Caco-2 (cell line): Measurements from ENCODE around the gene NFATC1. TPM values are rescaled to one million over a fixed set of nuclear protein-coding genes. Genes with fewer than 3 reads are reported as not detected.

ENCODE experiments used
- BruUV-seq: library from RNA; stranded (reverse); fragments of 400-500 nt; replicated peaks from 2 replicates; lab custom pipeline; 2021; lab: Mats Ljungman, UMichigan
- CTCF ChIA-PET: fragments of 300-600 bp; sonication (Branson Sonifier 250); formaldehyde crosslinking; loops from one replicate; lab custom pipeline; 2022; ENCODE audit warnings: antibody characterized with exemption; lab: Charles Lee
- POLR2A ChIA-PET: fragments of 300-600 bp; sonication (Branson Sonifier 250); formaldehyde crosslinking; loops from one replicate; lab custom pipeline; 2022; ENCODE audit warnings: antibody characterized with exemption; lab: Charles Lee
- DNase-seq, 2 experiments: peaks; one replicate each; pipeline versions ENCODE4 v3.0.0 to v3.0.0-alpha.2; 2020 to 2022
- H3K27me3 ChIP-seq: replicated peaks from 2 replicates; pipeline ENCODE4 v1.6.0; 2011; ENCODE audit warnings: low read length; ENCODE audit not compliant: control insufficient read depth, insufficient read depth
- H3K36me3 ChIP-seq: 2 replicates; pipeline ENCODE4 v1.5.1; 2011; ENCODE audit warnings: low read length; ENCODE audit not compliant: control insufficient read depth, insufficient read depth
- H3K4me1 ChIP-seq: fragments of 250-450 bp; sonication (Bioruptor Pico); 2 replicates; pipeline ENCODE4 v1.5.1; 2020; ENCODE audit warnings: mild to moderate bottlenecking
- H3K4me3 ChIP-seq: 2 replicates; pipeline ENCODE4 v1.5.1; 2011; ENCODE audit warnings: low read depth, mild to moderate bottlenecking, control low read depth, low read length
- H3K9me3 ChIP-seq: fragments of 250-450 bp; sonication (Bioruptor Pico); 2 replicates; pipeline ENCODE4 v1.5.1; 2020; ENCODE audit warnings: mild to moderate bottlenecking, moderate library complexity
- H3K27ac Mint-ChIP-seq: one replicate; pipeline ENCODE4 v1.8.0; 2022; ENCODE audit warnings: mixed read lengths; ENCODE audit not compliant: unreplicated experiment
- H3K27me3 Mint-ChIP-seq: one replicate; pipeline ENCODE4 v1.8.0; 2022; ENCODE audit warnings: mixed read lengths; ENCODE audit not compliant: insufficient read depth, unreplicated experiment
- H3K36me3 Mint-ChIP-seq: one replicate; pipeline ENCODE4 v1.8.0; 2022; ENCODE audit warnings: mild to moderate bottlenecking, mixed read lengths; ENCODE audit not compliant: insufficient read depth, unreplicated experiment
- H3K4me1 Mint-ChIP-seq: one replicate; pipeline ENCODE4 v1.8.0; 2022; ENCODE audit warnings: low read depth, mixed read lengths; ENCODE audit not compliant: unreplicated experiment
- H3K4me3 Mint-ChIP-seq: one replicate; pipeline ENCODE4 v1.8.0; 2022; ENCODE audit warnings: mild to moderate bottlenecking, moderate library complexity, mixed read lengths; ENCODE audit not compliant: unreplicated experiment
- H3K9me3 Mint-ChIP-seq: one replicate; pipeline ENCODE4 v1.8.0; 2022; ENCODE audit warnings: mixed read lengths; ENCODE audit not compliant: unreplicated experiment
- CTCF ChIP-seq, 2 experiments: fragments of 200-600 bp in 1 of 2; IDR thresholded peaks; 1 replicate in 1 of 2; 2 replicates in 1 of 2; pipeline versions ENCODE4 v1.5.1 to v1.8.0; 2011 to 2022; ENCODE audit warnings: antibody characterized with exemption in 1 of 2, control low read depth in 1 of 2, inconsistent platforms in 1 of 2, low read depth in 1 of 2, low read length in 1 of 2, mild to moderate bottlenecking in 1 of 2, moderate library complexity in 1 of 2; ENCODE audit not compliant: insufficient read depth in 1 of 2, severe bottlenecking in 1 of 2, unreplicated experiment in 1 of 2
- intact Hi-C: fragments of 100-400 bp; cut with micrococcal nuclease; formaldehyde crosslinking; loops from one replicate; pipeline ENCODE4 v1.10.0; 2022; ENCODE audit not compliant: unreplicated experiment
- total RNA-seq: library from RNA; stranded (reverse); gene quantifications from 2 replicates; pipeline ENCODE4 v1.2.3, GENCODE V29; 2022

The NFATC1 gene
- total RNA-seq, 1 experiment from 2014 or later, result 0.66 TPM

- no peaks in the 10 kb centered on the region for H3K36me3 ChIP-seq
- Mint-ChIP-seq H3K4me3 (no peak overlapping the region), H3K27ac (no peak overlapping the region), H3K36me3 (no peaks in the 10 kb centered on the region), H3K9me3 (no peaks in the 10 kb centered on the region), H3K27me3 (peaks cover 4% of the 10 kb centered on the region), H3K4me1 (peaks cover 8% of the 10 kb centered on the region)
- BruUV-seq, result no TSS peak
- no peak for TF ChIP-seq CTCF (IDR thresholded peaks at IDR 0.05; ENCODE audit: insufficient read depth in 1 of 2, low read depth in 1 of 2, low read length in 1 of 2, severe bottlenecking in 1 of 2, unreplicated experiment in 1 of 2)
- H3K4me1 ChIP-seq, result no peaks in the 10 kb centered on the region
- intact Hi-C loops, result no loop called here
- ChIA-PET POLR2A (no interaction called here), CTCF (no interaction called here)
- H3K9me3 ChIP-seq, result no peaks in the 10 kb centered on the region
- H3K4me3 ChIP-seq, result no peak overlapping the region
- no peaks in the 10 kb centered on the region for H3K27me3 ChIP-seq
- no peak for DNase-seq
Measured at GRCh38 chr18:79572093-79572780, 176.5 kb downstream of the NFATC1 start.

GRCh38 chr18:79572848-79573451, 177.2 kb downstream of the NFATC1 start:
- Histone ChIP-seq H3K4me3 (no peak overlapping the region), H3K27me3 (no peaks in the 10 kb centered on the region), H3K36me3 (no peaks in the 10 kb centered on the region), H3K9me3 (no peaks in the 10 kb centered on the region), H3K4me1 (no peaks in the 10 kb centered on the region)
- Mint-ChIP-seq H3K4me1 (peaks cover 8% of the 10 kb centered on the region), H3K27me3 (peaks cover 4% of the 10 kb centered on the region), H3K4me3 (no peak overlapping the region), H3K9me3 (no peaks in the 10 kb centered on the region), H3K27ac (no peak overlapping the region), H3K36me3 (no peaks in the 10 kb centered on the region)
- ChIA-PET POLR2A (no interaction called here), CTCF (no interaction called here)
- no TSS peak for BruUV-seq
- intact Hi-C loops, result no loop called here
- no peak for TF ChIP-seq CTCF (IDR thresholded peaks at IDR 0.05; ENCODE audit: insufficient read depth in 1 of 2, low read depth in 1 of 2, low read length in 1 of 2, severe bottlenecking in 1 of 2, unreplicated experiment in 1 of 2)
- DNase-seq, result no peak

- Mint-ChIP-seq H3K4me1 (peaks cover 8% of the 10 kb centered on the region), H3K9me3 (no peaks in the 10 kb centered on the region), H3K4me3 (no peak overlapping the region), H3K36me3 (no peaks in the 10 kb centered on the region), H3K27ac (no peak overlapping the region), H3K27me3 (peaks cover 4% of the 10 kb centered on the region)
- no peak overlapping the region for H3K4me3 ChIP-seq
- no peaks in the 10 kb centered on the region for H3K27me3 ChIP-seq
- no peak for DNase-seq
- no peak for TF ChIP-seq CTCF (IDR thresholded peaks at IDR 0.05; ENCODE audit: insufficient read depth in 1 of 2, low read depth in 1 of 2, low read length in 1 of 2, severe bottlenecking in 1 of 2, unreplicated experiment in 1 of 2)
- no peaks in the 10 kb centered on the region for H3K36me3 ChIP-seq
- POLR2A ChIA-PET, result no interaction called here
- intact Hi-C loops, result no loop called here
- BruUV-seq, result no TSS peak
- H3K4me1 ChIP-seq, result no peaks in the 10 kb centered on the region
- H3K9me3 ChIP-seq, result no peaks in the 10 kb centered on the region
- CTCF ChIA-PET, result no interaction called here
Measured at GRCh38 chr18:79573921-79574491, 178.3 kb downstream of the NFATC1 start.
